Esophagus muscularis mucosa (tissue), 3 donors: ENCODE data around the gene ANKRD29.

Source experiments
- POLR2A ChIP-seq: fragments of 450-650 bp; IDR thresholded peaks from one replicate; pipeline ENCODE4 v1.6.1; 2017; ENCODE audit warnings: antibody characterized with exemption, moderate library complexity, mild to moderate bottlenecking, low read depth
- TF ChIP-seq, protein P1 (sequence below), 3 experiments: fragments of 200-600 bp in 2 of 3; fragments of 450-650 bp in 1 of 3; sonication (generic) in 2 of 3; IDR thresholded peaks; one replicate each; pipeline ENCODE4 v1.5.1; 2017 to 2019; ENCODE audit warnings: antibody characterized with exemption in 3 of 3, mild to moderate bottlenecking in 2 of 3, moderate library complexity in 1 of 3

GRCh38 chr18:23703057-23703986 is 40.6 kb upstream of the ANKRD29 start:
- TF ChIP-seq POLR2A = no peak
- TF ChIP-seq, protein P1, sequence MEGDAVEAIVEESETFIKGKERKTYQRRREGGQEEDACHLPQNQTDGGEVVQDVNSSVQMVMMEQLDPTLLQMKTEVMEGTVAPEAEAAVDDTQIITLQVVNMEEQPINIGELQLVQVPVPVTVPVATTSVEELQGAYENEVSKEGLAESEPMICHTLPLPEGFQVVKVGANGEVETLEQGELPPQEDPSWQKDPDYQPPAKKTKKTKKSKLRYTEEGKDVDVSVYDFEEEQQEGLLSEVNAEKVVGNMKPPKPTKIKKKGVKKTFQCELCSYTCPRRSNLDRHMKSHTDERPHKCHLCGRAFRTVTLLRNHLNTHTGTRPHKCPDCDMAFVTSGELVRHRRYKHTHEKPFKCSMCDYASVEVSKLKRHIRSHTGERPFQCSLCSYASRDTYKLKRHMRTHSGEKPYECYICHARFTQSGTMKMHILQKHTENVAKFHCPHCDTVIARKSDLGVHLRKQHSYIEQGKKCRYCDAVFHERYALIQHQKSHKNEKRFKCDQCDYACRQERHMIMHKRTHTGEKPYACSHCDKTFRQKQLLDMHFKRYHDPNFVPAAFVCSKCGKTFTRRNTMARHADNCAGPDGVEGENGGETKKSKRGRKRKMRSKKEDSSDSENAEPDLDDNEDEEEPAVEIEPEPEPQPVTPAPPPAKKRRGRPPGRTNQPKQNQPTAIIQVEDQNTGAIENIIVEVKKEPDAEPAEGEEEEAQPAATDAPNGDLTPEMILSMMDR (IDR thresholded peaks at IDR 0.05) = peak; percentile 49 to 53 (median 50)
